C4-2B (cell line): ENCODE results near the gene HOXC9.

ENCODE experiments used
- CTCF ChIP-seq: fragments of 450-650 bp; conservative IDR thresholded peaks from 2 replicates; pipeline ENCODE4 v1.5.1; 2017; ENCODE audit warnings: mild to moderate bottlenecking
- ZFX ChIP-seq: fragments of 450-650 bp; IDR thresholded peaks from 2 replicates; pipeline ENCODE4 v1.6.1; 2017

GRCh38 chr12:54000116-54001114, at the start of gene HOXC9:
- no peak for TF ChIP-seq CTCF
- peak; percentile 50; the same call in 1 of the 2 replicates for TF ChIP-seq ZFX
